ENCODE results near the gene NINL. TPM values are rescaled to one million over a fixed set of nuclear protein-coding genes. Genes with fewer than 3 reads are reported as not detected.

NINL gene
- total RNA-seq, 1 donor from 2014 or later = 21.0 TPM

DNA sequence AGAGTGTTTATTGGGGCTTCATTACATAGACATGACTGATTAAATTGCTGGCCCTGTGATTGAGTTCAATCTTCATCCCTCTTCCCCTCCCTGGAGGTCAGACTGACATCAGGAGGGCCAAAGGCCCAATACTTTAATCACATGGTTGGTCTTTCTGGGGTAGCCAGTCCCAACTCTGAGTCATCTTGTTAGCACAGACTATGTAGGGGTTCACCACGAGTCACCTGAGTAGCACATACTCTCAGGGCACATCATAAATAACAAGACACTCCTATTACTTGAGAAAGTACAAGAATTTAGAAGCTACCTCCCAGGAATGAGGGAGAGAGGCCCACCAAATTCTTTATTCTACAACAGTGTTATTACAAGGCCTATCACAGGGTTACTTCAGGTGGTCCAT lies 166.6 kb downstream of the NINL start:
- no peak for DNase-seq (ENCODE audit: low read depth in 2 of 2)

DNA sequence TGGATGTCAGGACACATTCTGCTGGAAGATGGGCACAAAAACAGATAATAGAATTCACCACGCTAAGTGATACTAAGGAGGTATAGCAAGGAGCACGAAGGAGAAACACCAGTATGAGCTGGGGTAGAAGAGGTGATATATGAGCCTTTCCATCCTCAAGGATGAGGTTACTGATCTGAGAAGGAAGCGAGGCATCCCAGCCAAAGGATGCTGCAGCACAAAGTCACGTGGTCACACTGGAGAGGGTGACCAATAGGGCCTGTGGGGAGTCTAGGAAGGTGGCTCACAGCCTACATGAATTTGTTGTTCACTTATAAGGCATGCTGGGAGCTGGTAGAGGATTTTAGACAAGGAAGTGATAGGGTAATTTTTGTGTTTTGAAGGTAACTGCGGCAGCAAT lies 176.4 kb downstream of the NINL start:
- no peak for DNase-seq (ENCODE audit: low read depth in 2 of 2)

DNA sequence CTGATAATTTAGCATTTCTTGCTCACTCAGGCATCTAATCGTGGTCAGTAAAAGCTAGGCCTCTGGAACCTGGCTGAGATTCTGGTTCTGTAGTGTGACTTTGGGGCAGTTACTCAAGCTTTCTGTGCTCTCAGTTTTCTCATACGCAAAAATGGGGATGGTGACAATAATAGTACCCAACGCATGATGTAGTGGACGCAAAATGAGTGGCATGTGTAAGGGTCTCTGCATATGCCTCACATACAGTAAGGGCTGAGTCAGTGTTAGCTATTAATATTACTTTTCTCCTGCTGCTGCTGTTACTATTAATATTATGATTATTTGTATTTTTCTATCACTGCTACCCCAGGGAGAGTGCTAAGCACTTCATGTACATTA lies 177.2 kb downstream of the NINL start:
- DNase-seq (ENCODE audit: low read depth in 2 of 2) = no peak

DNA sequence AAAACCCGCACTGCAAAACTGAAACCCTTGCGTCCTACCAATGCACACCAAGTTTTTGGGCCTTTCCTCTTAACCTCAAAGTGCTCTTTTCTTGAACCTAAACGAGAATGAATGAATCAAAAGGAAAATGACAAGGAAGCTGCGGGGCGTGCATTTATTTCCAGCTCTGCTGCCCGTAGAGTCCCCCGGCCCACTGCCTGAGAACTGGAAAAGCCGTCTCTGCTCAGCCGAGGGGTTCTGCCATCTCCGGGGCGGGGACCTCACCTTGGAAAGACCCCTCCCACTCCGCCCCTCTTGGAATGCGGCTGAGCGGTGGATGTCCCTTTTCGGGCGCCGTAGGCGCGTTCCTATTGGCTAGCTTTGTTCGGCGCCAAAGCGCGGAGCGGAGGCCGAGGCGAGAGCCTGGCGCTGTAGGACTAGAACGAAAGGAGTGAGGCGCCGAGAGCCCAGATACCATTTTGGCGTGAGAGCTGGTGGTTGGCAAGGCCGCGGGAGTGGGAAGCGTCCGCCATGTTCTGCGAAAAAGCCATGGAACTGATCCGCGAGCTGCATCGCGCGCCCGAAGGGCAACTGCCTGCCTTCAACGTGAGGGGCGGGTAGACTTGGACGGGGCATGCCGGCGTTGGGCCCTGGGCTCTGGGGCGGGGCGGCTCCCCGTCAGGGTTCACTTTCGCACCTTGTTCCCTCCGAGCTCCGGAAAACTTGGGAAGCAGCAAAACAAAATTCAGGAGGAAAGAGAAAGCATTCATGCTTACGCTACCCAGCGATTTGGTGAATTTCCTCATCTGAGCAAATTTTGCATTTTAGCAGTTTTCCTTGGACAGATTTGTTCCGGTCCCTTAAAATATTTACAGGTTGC lies 177.8 kb downstream of the NINL start, which contains the start of gene GINS1:
Gene GINS1, plus strand, starts transcription at position 363 of the 859 bp plus-strand sequence. Its CDS starts 148 bp downstream, at position 511.
- DNase-seq (ENCODE audit: low read depth in 2 of 2) = peak; percentile 85

Other genes starting within 250 kb of the NINL start
- gene ABHD12, start 194.7 kb downstream of the NINL start, total RNA-seq = 20.0 and 23.2 TPM in 2 replicates
- gene GINS1, start 177.9 kb downstream of the NINL start, total RNA-seq = 3.4 and 8.3 TPM in 2 replicates
- 5.0 and 9.1 TPM in 2 replicates for gene NANP, start 38.5 kb upstream of the NINL start, total RNA-seq
- 8.7 and 12.5 TPM in 2 replicates for gene ZNF337, start 111.3 kb upstream of the NINL start, total RNA-seq